ENCODE measurements around the gene DUT. TPM values are rescaled to one million over a fixed set of nuclear protein-coding genes. Genes with fewer than 3 reads are reported as not detected.

Gene DUT
- total RNA-seq, 2 experiments from 2014 or later, result 60.7 to 65.3 TPM

- Histone ChIP-seq H3K27me3 (ENCODE audit: control insufficient read depth in 1 of 2, insufficient read depth in 2 of 2, low read length in 2 of 2) (no peaks in the 10 kb centered on the region), H3K4me3 (ENCODE audit: low read length) (no peak overlapping the region), H3K4me1 (ENCODE audit: insufficient read depth, low read length) (peaks cover 2% of the 10 kb centered on the region), H3K27ac (ENCODE audit: low read depth in 1 of 2, low read length in 2 of 2) (no peak overlapping the region), H3K36me3 (ENCODE audit: insufficient read depth, low read length) (peaks cover 42% of the 10 kb centered on the region), H3K9me3 (ENCODE audit: control insufficient read depth in 1 of 2, insufficient read depth in 1 of 2, low read length in 2 of 2) (no peaks in the 10 kb centered on the region)
- no peak for DNase-seq
- Mint-ChIP-seq H3K4me3 (no peak overlapping the region), H3K9me3 (no peaks in the 10 kb centered on the region), H3K4me1 (ENCODE audit: low read depth) (peaks cover 11% of the 10 kb centered on the region), H3K27me3 (no peaks in the 10 kb centered on the region), H3K36me3 (ENCODE audit: low read depth) (peaks cover 81% of the 10 kb centered on the region), H3K27ac (no peak overlapping the region)
- ChIA-PET CTCF (interaction anchor here (0.6 kb wide), 2 partner anchors 13 to 14 kb away, joined by 3 read pairs; no protein-coding TSS in a partner anchor), POLR2A (no interaction called here)
- no peak for TF ChIP-seq CTCF (IDR thresholded peaks at IDR 0.05)
- intact Hi-C loops (cut with DNase I, micrococcal nuclease), result no loop called here
- ATAC-seq (ENCODE audit: poor library complexity), result no peak
These were observed 6.4 kb downstream of the DUT start for GRCh38 chr15:48337607-48338006.

- TF ChIP-seq CTCF (IDR thresholded peaks at IDR 0.05), result no peak
- H3K27me3 ChIP-seq (ENCODE audit: control insufficient read depth in 1 of 2, insufficient read depth in 2 of 2, low read length in 2 of 2), result no peaks in the 10 kb centered on the region
- no peaks in the 10 kb centered on the region for H3K4me1 Mint-ChIP-seq (ENCODE audit: low read depth)
- no peak overlapping the region for H3K27ac ChIP-seq (ENCODE audit: low read depth in 1 of 2, low read length in 2 of 2)
- H3K4me3 Mint-ChIP-seq, result no peak overlapping the region
- peak overlapping the region; percentile 42 for H3K27ac Mint-ChIP-seq
- H3K9me3 ChIP-seq (ENCODE audit: control insufficient read depth in 1 of 2, insufficient read depth in 1 of 2, low read length in 2 of 2), result no peaks in the 10 kb centered on the region
- no peak for DNase-seq
- H3K4me3 ChIP-seq (ENCODE audit: low read length), result no peak overlapping the region
- intact Hi-C loops (cut with DNase I, micrococcal nuclease), result no loop called here
- POLR2A ChIA-PET, result no interaction called here
- H3K9me3 Mint-ChIP-seq, result no peaks in the 10 kb centered on the region
- H3K36me3 ChIP-seq (ENCODE audit: insufficient read depth, low read length), result peaks cover 44% of the 10 kb centered on the region
- no peaks in the 10 kb centered on the region for H3K4me1 ChIP-seq (ENCODE audit: insufficient read depth, low read length)
- CTCF ChIA-PET, result interaction anchor here (2.2 kb wide), 1 partner anchor 12 kb away, joined by 8 read pairs; no protein-coding TSS in a partner anchor
- H3K36me3 Mint-ChIP-seq (ENCODE audit: low read depth), result peaks cover 69% of the 10 kb centered on the region
- no peak for ATAC-seq (ENCODE audit: poor library complexity)
- no peaks in the 10 kb centered on the region for H3K27me3 Mint-ChIP-seq
These were observed 8.9 kb downstream of the DUT start for GRCh38 chr15:48340111-48340510.

GRCh38 chr15:48343865-48344264 is 12.6 kb downstream of the DUT start:
- H3K36me3 ChIP-seq (ENCODE audit: insufficient read depth, low read length), result peaks cover 31% of the 10 kb centered on the region
- no peak for TF ChIP-seq CTCF (IDR thresholded peaks at IDR 0.05)
- DNase-seq, result no peak
- intact Hi-C loops (cut with DNase I, micrococcal nuclease), result no loop called here
- H3K27me3 ChIP-seq (ENCODE audit: control insufficient read depth in 1 of 2, insufficient read depth in 2 of 2, low read length in 2 of 2), result no peaks in the 10 kb centered on the region
- no peak for ATAC-seq (ENCODE audit: poor library complexity)
- ChIA-PET POLR2A (no interaction called here), CTCF (no interaction called here)
- no peak overlapping the region for H3K27ac ChIP-seq (ENCODE audit: low read depth in 1 of 2, low read length in 2 of 2)
- Mint-ChIP-seq H3K27me3 (no peaks in the 10 kb centered on the region), H3K27ac (no peak overlapping the region), H3K4me1 (ENCODE audit: low read depth) (no peaks in the 10 kb centered on the region), H3K4me3 (no peak overlapping the region), H3K36me3 (ENCODE audit: low read depth) (peaks cover 42% of the 10 kb centered on the region), H3K9me3 (no peaks in the 10 kb centered on the region)
- no peak overlapping the region for H3K4me3 ChIP-seq (ENCODE audit: low read length)
- H3K4me1 ChIP-seq (ENCODE audit: insufficient read depth, low read length), result no peaks in the 10 kb centered on the region
- no peaks in the 10 kb centered on the region for H3K9me3 ChIP-seq (ENCODE audit: control insufficient read depth in 1 of 2, insufficient read depth in 1 of 2, low read length in 2 of 2)
